H1 (cell line): ENCODE measurements around the gene SLC6A19. TPM values are rescaled to one million over a fixed set of nuclear protein-coding genes. Genes with fewer than 3 reads are reported as not detected.

Experiments
- CHD2 ChIP-seq: IDR thresholded peaks from 2 replicates; pipeline ENCODE4 v1.6.1; 2012; ENCODE audit warnings: low read length, improper control_type of control experiment
- CTCF ChIP-seq, 3 experiments: IDR thresholded peaks; 1 replicate in 2 of 3; 2 replicates in 1 of 3; pipeline versions ENCODE4 v1.5.1 to v1.6.1; 2011; ENCODE audit warnings: low read length in 3 of 3, mild to moderate bottlenecking in 3 of 3, inconsistent platforms in 2 of 3, low read depth in 1 of 3, moderate library complexity in 1 of 3; ENCODE audit not compliant: insufficient read depth in 1 of 3; ENCODE audit errors: control extremely low read depth in 1 of 3
- E2F6 ChIP-seq: IDR thresholded peaks from 2 replicates; pipeline ENCODE4 v1.6.1; 2012; ENCODE audit warnings: inconsistent platforms
- KDM1A ChIP-seq: fragments of 200-600, 300-600 bp; sonication (generic); IDR thresholded peaks from 2 replicates; pipeline ENCODE4 v1.7.1; 2016; ENCODE audit warnings: mild to moderate bottlenecking, low read length, borderline replicate concordance
- KDM4A ChIP-seq: IDR thresholded peaks from one replicate; pipeline ENCODE4 v1.7.1; 2012; ENCODE audit warnings: low read depth, mild to moderate bottlenecking, moderate library complexity, low read length, inconsistent platforms; ENCODE audit not compliant: severe bottlenecking
- NRF1 ChIP-seq: IDR thresholded peaks from 2 replicates; pipeline ENCODE4 v1.6.1; 2011; ENCODE audit warnings: mild to moderate bottlenecking, low read depth, low read length, improper control_type of control experiment
- SIX5 ChIP-seq: IDR thresholded peaks from 2 replicates; pipeline ENCODE4 v1.6.1; 2011; ENCODE audit warnings: mild to moderate bottlenecking, low read depth, low read length
- SP4 ChIP-seq: IDR thresholded peaks from 2 replicates; pipeline ENCODE4 v1.6.1; 2012; ENCODE audit warnings: low read length, inconsistent platforms
- TBP ChIP-seq: IDR thresholded peaks from 2 replicates; pipeline ENCODE4 v1.6.1; 2011; ENCODE audit warnings: low read depth, low read length, improper control_type of control experiment
- polyA plus RNA-seq, 7 experiments: library from polyadenylated mRNA; depleted of rRNA in 3 of 7; stranded (reverse) in 5 of 7; unstranded in 2 of 7; fragments of >200 nt in 5 of 7; fragments of 200-250 nt in 2 of 7; gene quantifications; 1 replicate in 5 of 7; 2 replicates in 1 of 7; 4 replicates in 1 of 7; pipeline versions ENCODE4 v1.2.1 to v1.2.3, GENCODE V29; 2011 to 2013; ENCODE audit warnings: missing spikeins in 2 of 7, mixed read lengths in 2 of 7
- total RNA-seq: library from RNA; stranded (reverse); fragmentation: NEBNext Ultra II Directional; extraction: Animal tissue kit (Norgen Biotek cat#: 25700); gene quantifications from 2 replicates; pipeline ENCODE4 v1.2.1, GENCODE V29; 2021

Gene SLC6A19
- total and polyA plus RNA-seq, 2 of the 8 experiments (the other 6 are each of a cell fraction or from before 2014, with no cell fraction given) = 0.02 TPM; not detected in 1

GRCh38 chr5:1161833-1162229 lies 39.6 kb upstream of the SLC6A19 start (continued):
- TF ChIP-seq E2F6 (no peak), CTCF (IDR thresholded peaks at IDR 0.05; ENCODE audit: control extremely low read depth in 1 of 3, insufficient read depth in 1 of 3, low read depth in 1 of 3, low read length in 3 of 3) (no peak), SIX5 (no peak), TBP (no peak), SP4 (no peak), KDM1A (no peak), CHD2 (no peak), KDM4A (no peak), NRF1 (no peak)
